GM19324 (cell line): ENCODE results near the gene LUM.
"Not testable (repeated sequence)": the region's sequence is repeated elsewhere in the genome, so short reads cannot be mapped to it uniquely, and the experiment has no call there.

ENCODE experiments used
- ATAC-seq: cut with Tn5 transposase; IDR thresholded peaks from one replicate; pipeline ENCODE4 v1.9.1; 2021; ENCODE audit warnings: mild to moderate bottlenecking, moderate library complexity; ENCODE audit not compliant: unreplicated experiment, low FRiP score

The LUM gene

DNA sequence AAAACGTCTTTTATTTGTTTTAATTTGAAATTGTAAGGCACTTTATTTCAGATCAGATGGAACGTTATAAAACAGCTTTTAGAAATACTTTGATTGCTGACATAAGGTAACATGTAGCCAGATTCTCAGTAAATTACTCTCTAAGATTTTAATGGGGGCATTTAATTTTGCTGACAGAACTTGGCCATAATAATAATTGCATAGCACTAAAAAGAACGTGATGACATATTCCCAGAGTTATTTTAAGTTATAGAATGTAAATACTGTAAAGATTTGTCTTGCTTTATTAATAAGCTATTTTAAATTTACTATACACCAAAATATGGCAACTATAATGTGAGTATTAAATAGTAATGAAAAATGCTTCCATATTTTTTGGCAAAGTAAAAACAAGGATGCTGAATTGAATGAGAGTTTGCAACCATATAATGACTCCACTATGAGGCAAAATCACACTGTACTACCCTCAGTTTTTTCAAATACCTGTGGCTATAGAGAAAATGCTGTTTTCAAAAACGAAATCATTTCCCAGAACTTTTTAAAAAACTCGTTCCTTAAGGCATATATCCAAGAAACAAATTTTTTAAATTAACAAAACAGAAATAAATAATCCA is 876 bp downstream of the LUM start:
- ATAC-seq: no peak

DNA sequence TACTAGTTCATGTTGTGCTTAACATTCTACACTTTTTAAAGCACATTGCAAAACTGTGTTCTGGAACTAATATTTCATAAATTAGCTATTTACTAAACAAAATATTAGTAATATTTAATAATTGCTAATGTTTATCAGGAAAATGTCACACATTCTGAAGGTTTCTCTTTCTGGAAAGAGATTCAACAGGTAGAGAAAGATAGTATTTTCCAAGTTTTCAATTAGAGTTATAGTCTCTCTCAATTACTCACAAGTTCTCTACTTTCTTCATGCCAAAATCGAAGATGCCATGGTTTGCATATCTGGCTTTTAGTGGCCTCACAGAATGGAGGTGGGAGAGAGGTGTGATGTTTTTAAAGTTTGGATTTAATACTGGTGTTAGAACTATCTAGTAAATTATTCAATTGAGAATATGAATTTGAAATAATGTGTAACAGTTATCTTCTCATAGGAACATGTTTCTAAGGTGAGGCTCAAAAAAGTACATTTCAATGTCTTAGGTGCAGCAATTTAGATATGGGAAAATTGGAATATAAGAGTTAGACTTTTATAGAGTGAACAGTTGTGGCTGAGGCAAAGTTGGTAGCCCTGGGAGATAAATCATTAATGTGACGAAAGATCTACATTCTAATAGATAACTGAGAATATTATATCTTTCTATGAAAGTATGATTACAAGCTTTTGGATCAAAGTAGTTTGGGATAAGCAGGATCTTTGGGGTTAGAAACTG is 1.5 kb downstream of the LUM start:
- ATAC-seq: no peak

DNA sequence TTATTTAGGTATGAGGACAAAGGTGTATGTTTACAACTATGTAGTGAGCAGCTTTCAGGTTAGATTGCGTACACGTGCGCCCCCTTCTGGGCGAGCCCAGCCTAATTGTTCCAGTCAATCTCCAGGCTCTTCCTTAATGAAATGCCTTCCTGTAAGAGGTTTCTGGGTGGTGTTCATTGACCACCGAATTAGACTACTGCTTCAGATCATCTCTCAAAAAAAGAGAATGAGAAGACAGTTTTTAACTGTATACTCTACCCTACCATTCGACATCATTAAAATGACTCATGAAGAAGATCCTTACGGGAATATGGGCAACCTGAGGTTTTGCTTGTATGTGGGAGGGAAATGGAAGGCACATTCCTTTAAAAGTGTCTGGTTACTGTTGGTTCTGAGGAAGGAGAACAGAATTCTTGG is 2.1 kb downstream of the LUM start:
- ATAC-seq: peak; percentile 63

DNA sequence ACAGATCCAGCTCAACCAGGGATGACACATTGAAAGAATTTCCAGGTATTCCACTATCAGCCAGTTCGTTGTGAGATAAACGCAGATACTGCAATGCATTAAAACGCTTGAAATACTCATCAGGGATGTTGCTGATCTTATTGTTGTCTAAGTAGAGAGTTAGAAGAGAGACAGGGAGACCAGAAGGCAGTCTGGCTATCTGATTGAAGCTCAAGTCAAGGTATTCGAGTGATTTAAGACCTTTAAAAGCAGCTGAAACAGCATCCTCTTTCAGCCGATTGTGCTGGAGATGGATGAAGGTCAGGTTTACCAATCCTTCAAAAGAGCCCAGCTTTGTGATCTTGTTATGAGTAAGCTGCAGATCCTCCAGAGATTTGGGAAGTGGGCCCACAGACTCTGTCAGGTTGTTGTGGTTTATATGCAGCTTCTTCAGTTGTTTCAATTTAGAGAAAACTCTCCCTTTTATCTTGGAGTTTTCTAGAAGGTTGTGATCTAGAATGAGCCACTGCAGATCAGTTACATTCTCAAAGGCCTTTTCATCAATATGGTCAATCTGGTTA is 3.0 kb downstream of the LUM start:
- no peak for ATAC-seq

DNA sequence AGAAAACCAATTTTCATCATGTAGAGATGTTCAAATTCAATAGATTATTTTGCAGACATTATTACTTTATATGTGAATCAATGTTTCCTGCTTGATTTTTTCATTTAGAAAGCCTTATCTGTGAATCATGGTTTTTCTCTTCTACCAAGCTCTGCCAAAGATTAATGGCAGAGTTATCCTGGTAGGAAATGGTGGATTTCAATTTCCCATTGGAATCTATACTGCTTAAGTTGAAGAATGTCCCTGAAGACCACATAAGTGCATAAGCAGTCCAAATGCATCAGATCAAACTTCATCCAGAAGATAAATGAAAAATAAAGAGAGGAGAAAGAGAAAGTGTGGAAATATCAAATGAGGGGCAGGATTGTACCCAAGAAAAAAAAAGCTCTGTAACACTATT is 5.0 kb downstream of the LUM start:
- no peak for ATAC-seq

DNA sequence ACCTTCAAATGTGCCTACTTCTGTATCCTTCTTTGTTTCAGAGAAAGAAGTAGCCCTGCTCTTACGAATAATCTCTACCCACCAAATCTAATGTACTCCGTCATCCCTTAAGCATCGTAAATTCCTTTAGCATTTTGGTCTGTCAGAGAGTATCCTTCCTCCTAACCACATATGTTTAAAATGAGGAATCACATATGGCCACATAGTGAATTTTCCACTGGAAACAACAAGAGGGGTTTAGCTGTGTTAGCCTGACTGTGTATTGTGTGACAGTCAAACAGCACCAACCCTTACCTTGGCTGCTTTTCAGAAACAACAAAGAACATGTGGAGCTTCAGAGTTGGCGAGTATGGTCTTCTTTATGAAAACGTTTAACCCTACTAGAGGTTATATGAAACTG is 5.5 kb downstream of the LUM start:
- ATAC-seq: no peak

DNA sequence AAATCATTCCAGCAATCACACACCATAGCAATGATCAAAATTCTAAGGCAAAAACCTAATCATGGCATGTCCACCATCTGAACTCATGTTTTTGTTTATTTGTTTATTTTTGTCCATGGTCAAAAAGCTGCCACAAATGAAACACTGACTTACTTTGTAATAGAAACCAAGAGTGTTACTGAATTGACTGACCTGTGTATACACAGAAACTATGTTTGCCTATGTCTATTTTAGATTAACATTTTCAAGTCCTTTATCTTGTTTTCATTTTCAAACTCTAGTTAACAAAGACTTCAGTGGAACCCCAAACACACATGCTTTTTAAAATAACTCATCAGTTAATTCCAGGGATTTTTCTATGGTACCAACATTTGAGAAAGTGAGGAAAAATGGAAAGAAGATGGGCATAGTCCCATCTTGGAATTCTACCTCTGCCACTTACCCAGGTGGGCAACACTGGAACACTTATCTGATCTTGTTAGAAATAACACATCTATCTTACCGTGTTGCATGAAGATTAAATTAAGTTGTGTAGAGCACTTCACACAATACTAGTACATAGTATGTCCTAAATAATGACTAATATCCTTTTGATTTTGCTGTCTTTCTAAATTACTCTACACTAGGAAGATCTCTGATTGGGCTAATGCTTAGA is 6.4 kb downstream of the LUM start:
- ATAC-seq: peak; percentile 74

DNA sequence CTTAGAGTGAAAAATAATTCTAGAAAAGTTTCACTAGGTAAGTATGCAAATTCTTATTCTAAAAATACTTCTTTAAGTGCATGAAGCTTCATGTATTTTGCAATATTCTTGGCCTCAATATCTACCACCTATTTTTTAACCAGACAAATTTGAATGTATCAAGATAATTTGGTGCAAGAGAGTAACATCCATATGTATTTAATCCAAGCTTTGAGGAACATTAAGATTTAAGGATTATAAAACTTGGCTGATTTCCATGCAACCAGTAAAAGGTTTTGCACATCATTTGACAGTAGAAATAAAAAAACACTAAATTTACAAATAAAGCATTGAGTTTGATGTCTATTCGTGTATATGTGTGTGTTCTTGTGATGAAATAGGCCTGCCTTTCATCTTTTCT is 7.7 kb downstream of the LUM start:
- no peak for ATAC-seq

DNA sequence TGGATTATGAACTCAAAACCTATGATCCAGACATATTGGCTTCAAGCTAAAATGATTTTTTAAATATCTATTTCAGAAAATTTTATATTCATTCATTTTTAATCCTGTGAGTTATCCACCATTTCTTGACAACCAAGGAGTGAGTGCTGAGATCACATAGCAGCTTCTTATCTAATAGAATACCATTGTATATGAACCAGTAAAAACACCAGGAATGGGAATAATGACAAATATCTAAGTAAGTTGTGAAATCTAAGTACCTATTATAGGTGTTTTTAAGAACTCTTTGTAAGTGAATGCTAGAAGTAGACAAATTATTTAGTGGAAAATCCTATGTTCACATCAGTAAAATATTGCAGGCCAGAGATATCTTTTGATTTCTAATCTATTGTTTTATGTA is 8.2 kb downstream of the LUM start:
- no peak for ATAC-seq

DNA sequence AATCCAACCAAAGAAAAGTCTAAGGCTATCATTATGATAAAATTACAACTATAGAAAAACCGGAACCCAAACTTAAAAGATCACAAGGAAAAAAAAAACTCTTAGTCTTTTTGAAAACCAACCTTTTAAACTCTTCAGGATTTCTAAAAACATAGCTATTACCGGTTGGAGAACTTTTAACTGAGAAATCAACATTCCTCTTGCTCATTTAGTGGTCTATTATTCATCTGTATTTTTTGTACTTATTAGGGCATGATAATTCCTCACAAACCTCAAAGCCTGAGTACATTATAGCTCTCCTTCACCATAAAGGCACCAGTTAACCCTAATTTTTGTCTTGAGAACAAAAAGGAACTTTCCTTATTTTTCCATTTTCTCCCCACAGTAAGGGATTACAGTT is 10.4 kb downstream of the LUM start:
- ATAC-seq: no peak

DNA sequence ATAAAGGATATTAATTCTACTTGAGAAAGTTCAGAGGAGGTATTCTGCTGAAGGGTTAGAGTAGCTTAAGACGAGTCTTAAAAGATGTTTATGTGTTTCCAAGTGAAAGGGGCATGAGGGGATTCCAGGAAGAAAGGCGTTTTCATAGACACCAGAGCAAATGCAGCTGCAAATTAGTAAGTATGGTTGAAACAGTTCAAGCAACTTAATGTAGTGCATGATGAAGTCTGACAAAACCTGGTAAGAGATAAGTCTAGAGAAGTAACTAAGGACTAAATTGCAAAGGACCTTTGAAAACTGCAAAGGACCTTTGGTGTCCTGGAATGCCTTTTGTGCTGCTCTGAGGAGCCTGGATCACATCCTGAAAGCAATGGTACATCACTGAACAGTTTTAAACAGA is 11.5 kb downstream of the LUM start:
- no peak for ATAC-seq

DNA sequence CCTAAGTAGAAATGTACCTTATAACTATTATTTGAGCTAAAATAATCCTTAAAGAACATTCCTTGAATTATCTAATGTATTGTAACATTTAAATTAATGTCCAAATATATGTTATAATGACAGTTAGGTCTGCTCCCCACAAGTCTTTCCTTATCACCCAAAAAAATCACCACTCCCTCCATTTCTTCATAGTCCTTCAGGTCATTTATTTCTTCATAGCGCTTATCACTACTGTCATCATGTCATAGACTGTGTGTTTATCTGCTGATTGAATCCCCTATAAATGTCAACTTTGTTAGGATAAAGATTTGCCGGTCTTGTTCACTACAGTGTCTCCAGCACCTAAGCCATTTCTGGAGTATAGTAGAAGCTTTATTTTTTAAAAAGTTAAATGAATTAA is 12.0 kb downstream of the LUM start:
- ATAC-seq: no peak

DNA sequence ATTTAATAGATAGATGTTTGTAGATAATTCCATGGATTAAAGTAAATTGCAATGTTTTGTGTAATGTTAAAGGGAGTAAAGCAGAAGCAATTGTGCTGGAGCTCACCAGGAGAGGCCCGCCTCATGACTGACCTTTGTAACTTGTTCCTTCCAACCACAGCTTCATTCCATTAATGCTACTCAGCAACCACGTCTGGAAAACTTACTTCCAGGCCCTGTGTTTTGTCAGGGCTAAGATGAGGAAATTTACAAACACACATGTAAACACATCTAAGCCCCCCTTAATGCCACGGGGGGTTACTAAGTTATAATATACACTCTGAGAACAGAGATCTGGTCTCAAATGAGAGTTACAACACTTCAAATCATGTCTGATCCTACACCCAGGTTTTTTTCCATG is 12.4 kb downstream of the LUM start:
- ATAC-seq: no peak

DNA sequence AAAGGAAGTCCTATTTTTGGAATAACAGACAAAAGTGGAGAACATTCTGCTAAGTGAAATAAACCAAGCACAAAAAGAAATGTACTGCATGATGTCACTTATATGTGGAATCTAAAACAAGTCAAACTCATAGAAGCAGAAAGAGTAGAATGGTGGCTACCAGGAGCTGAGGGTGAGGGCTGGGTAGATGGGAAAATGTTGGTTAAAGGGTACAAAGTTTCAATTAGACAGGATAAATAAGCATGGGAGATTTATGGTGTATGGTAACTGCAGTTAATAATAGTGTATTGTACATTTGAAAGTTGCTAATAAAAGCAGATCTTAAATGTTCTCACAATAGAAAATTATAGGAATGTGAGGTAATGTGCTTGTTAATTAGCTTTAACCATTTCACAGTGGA is 12.8 kb downstream of the LUM start:
- ATAC-seq: no peak

DNA sequence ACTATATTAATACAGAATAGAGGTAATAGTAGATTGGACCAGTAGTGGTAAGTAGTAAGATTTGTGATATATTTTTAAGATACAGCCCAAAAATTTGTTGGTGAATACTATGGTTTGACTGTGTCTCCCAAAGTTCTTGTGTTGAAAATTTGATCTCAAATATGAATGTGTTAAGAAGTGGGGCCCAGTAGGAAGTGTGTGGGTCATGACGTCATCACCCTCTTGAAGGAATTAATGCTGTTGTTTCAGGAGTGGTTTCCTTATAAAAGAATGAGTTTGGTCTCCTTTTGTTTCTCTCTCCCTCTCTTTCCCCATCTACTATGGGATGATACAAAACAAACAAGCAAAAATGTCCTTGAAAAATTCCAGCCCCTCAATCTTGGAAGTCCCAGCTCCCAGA is 16.3 kb downstream of the LUM start:
- no peak for ATAC-seq

DNA sequence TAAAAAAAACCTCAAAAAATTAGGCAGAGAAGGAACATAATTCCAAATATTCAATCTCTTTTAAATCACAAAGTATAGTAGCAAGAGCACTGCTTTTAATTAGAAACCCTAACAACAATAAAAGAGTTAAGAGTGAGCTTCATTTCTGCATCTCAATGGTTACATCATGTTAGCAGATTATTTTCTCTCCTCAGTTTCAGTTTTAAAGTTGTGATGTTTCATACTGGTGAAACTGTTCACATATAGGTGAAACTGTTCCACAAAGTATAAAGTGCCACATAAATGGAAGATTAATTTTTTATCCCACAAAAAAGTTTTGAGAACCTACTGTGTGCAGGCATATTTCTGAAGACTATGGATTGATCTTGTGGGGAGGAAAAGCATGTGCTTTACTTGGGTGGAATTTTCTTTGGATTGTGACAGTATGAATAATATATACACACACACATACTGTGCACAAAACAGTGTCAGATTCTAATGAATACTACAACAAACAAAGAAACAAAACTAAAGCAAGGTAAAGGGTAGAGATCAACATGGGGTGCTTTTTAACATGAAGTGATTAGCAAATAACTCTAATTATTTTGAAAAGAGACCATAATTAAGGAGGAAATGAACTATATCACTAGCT is 17.1 kb downstream of the LUM start:
- no peak for ATAC-seq

DNA sequence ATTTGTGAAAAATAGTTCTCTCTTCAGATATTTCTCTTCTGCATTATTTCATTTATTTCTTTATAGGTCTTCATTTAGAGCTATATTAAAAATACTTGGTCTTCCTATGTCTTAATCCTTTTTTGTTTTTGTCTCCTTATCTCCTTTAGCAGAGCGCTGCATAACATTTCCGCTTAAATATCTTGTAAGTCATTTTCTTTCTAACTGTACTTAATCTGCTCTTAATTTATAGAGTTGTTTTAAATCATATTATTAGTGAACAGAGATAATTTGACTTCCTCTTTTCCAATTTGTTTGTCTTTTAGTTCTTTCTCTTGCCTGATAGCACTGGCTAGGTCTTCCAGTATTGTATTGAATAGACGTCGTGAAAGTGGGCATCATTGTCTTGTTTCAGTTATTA is 18.0 kb downstream of the LUM start:
- ATAC-seq: no peak

DNA sequence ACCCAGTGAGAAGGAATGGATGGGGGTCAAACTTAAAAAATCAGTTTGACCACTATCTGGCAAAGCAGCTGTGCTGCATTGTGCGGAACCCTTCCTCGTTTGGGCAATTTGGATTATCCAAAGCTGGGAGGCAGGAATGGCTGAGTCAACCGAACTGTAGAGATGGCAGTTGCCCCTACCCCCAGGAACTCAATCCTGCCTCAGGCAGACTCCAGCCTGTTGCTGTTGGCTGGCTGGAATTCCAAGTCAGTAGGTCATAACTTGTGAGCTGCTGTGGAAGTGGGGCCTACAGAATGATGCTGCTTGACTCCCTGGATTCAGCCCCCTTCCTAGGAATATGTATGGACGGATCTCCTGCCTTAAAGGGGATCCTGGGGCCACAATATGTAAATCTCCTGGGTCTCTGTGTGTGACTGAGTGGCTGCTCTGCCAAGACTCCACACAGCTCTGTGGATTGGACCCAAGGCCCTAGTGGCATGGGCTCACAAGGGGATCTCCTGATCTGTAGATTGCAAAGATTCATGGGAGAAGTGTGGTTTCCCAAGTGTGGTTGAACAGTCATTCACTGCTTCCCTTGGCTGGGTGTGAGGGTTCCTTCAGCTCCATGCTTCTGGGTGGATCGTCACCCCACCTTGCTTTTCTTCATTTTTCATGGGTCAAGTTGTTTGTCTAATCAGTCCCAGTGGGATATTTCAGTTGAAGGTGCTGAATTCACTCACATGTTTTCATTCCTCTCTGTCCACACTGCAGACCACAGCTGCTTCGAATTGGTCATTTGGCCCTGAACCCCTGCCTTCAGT is 19.2 kb downstream of the LUM start:
- ATAC-seq: no peak

DNA sequence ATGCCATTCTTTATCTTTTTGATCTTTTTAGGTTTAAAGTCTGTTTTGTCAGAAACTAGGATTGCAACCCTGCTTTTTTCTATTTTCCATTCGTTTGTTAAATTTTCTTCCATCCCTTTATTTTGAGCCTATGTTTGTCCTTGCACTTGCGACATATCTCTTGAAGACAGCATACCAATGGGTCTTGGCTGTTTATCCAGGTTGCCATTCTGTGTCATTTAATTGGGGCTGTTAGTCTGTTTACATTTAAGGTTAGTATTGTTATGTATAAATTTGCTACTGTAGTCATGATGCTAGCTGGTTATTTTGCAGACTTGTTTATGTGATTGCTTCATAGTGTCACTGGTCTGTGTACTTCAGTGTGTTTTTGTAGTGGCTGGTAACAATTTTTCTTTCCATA is 21.3 kb downstream of the LUM start:
- ATAC-seq: not testable (repeated sequence)

DNA sequence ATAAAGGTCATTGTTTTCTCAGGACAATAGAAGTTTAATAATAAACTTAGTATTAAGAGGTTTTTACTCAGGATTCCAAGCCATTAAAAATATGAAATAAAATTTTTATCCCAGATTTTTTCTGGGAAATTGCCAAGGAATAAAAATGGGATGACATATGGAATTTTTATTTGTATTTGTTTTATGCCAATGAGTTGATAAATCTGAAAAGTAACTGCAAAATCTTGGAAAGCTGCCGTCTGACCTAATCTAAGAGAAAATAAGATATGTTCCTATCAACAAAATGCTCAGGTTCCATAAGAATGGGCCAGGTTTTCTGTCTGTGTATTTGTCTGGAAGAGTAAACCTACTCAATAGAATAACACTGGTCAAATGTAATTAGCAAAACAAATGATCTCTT is 31.3 kb downstream of the LUM start:
- no peak for ATAC-seq

DNA sequence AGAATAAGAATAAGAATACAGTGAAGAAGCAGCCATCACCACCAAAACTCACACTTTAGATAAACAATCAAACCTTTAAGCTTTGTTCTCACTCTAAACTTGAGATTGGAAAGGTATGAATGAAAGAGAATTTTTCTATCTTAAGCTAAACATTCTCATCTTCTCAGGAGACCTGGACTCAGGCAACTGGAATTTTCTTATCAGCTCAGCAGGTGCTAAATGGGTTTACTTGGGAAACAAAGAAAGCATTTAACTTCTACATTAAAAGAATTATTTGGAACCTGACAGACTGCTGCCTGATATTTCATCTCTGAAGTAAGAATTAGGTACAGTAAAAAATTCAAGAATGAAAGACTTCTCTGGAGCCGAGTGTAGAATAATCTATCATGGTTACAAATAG is 32.8 kb downstream of the LUM start:
- no peak for ATAC-seq
